SK-N-SH (cell line): ENCODE results near the gene PEDS1. TPM values are rescaled to one million over a fixed set of nuclear protein-coding genes. Genes with fewer than 3 reads are reported as not detected.

Source experiments
- CTCF ChIA-PET: fragments of 300-600, 350-600 bp; formaldehyde crosslinking; extraction: SDS; loops from one replicate; lab custom pipeline; 2021; lab: Yijun Ruan, JAX
- POLR2A ChIA-PET: fragments of 350-600 bp; sonication (Branson Sonifier 250); formaldehyde crosslinking; extraction: SDS; loops from one replicate; lab custom pipeline; 2020; ENCODE audit warnings: antibody characterized with exemption, inconsistent platforms; lab: Yijun Ruan, JAX
- DNase-seq: peaks from one replicate; pipeline ENCODE4 v3.0.0; 2012
- H2AFZ ChIP-seq: fragments of 200-600 bp; sonication (generic); 2 replicates; pipeline ENCODE4 v1.8.1; 2016; ENCODE audit warnings: antibody characterized with exemption, mild to moderate bottlenecking, low read depth
- H3F3A ChIP-seq: fragments of 200-600 bp; sonication (generic); replicated peaks from 2 replicates; pipeline ENCODE3; 2016; ENCODE audit warnings: antibody characterized with exemption, mild to moderate bottlenecking; ENCODE audit not compliant: insufficient read depth
- H3K27ac ChIP-seq, 2 experiments: fragments of 200-500 bp in 1 of 2; fragments of 200-600 bp in 1 of 2; sonication (Bioruptor generic) in 1 of 2; sonication (generic), shearing (Covaris generic) in 1 of 2; 2 replicates each; pipeline versions ENCODE4 v1.5.1 to v1.6.1; 2014 to 2016; ENCODE audit warnings: low read depth in 2 of 2, inconsistent platforms in 1 of 2, low read length in 1 of 2, mild to moderate bottlenecking in 1 of 2, mixed read lengths in 1 of 2
- H3K27me3 ChIP-seq: fragments of 200-600 bp; sonication (generic), shearing (Covaris generic); 2 replicates; pipeline ENCODE4 v1.6.1; 2016; ENCODE audit warnings: mixed run types; ENCODE audit not compliant: insufficient read depth
- H3K36me3 ChIP-seq, 2 experiments: fragments of 200-500 bp in 1 of 2; fragments of 200-600 bp in 1 of 2; sonication (Bioruptor generic) in 1 of 2; sonication (generic) in 1 of 2; replicated peaks in 1 of 2; 2 replicates each; pipeline versions ENCODE3 to v1.5.1; 2014 to 2016; ENCODE audit warnings: low read length in 1 of 2, mild to moderate bottlenecking in 1 of 2; ENCODE audit not compliant: insufficient read depth in 2 of 2, control insufficient read depth in 1 of 2
- H3K4me1 ChIP-seq, 2 experiments: fragments of 200-500 bp in 1 of 2; fragments of 200-600 bp in 1 of 2; sonication (Bioruptor generic) in 1 of 2; sonication (generic), shearing (Covaris generic) in 1 of 2; 2 replicates each; pipeline versions ENCODE4 v1.5.1 to v1.6.1; 2014 to 2016; ENCODE audit warnings: low read depth in 1 of 2, low read length in 1 of 2, mixed run types in 1 of 2; ENCODE audit not compliant: insufficient read depth in 2 of 2, control insufficient read depth in 1 of 2
- H3K4me2 ChIP-seq: fragments of 200-600 bp; sonication (generic), shearing (Covaris generic); 2 replicates; pipeline ENCODE4 v1.6.1; 2017; ENCODE audit warnings: mixed run types
- H3K4me3 ChIP-seq, 2 experiments: fragments of 200-500 bp in 1 of 2; fragments of 200-600 bp in 1 of 2; sonication (Bioruptor generic) in 1 of 2; sonication (generic), shearing (Covaris generic) in 1 of 2; 2 replicates each; pipeline versions ENCODE4 v1.5.1 to v1.8.1; 2014 to 2016; ENCODE audit warnings: low read depth in 2 of 2, inconsistent platforms in 1 of 2, low read length in 1 of 2, mild to moderate bottlenecking in 1 of 2, mixed read lengths in 1 of 2, moderate library complexity in 1 of 2
- H3K79me2 ChIP-seq: fragments of 200-600 bp; sonication (generic); 2 replicates; pipeline ENCODE4 v1.8.1; 2017; ENCODE audit warnings: mild to moderate bottlenecking; ENCODE audit not compliant: insufficient read depth
- H3K9ac ChIP-seq: fragments of 200-600 bp; sonication (generic); 2 replicates; pipeline ENCODE4 v1.6.1; 2017; ENCODE audit warnings: mixed run types
- H3K9me2 ChIP-seq: fragments of 200-600 bp; sonication (generic); 2 replicates; pipeline ENCODE4 v1.6.1; 2017; ENCODE audit warnings: mixed run types
- H3K9me3 ChIP-seq: fragments of 200-600 bp; sonication (generic); 2 replicates; pipeline ENCODE4 v1.6.1; 2017; ENCODE audit warnings: mixed run types, mild to moderate bottlenecking, moderate library complexity
- H4K20me1 ChIP-seq: fragments of 200-600 bp; sonication (generic); 2 replicates; pipeline ENCODE4 v1.6.1; 2017; ENCODE audit warnings: mild to moderate bottlenecking, mixed run types; ENCODE audit not compliant: insufficient read depth
- CHD2 ChIP-seq: fragments of 150-350 bp; IDR thresholded peaks from 2 replicates; pipeline ENCODE4 v1.6.1; 2018; ENCODE audit warnings: low read length; ENCODE audit not compliant: partially characterized antibody
- CTCF ChIP-seq: fragments of 200-600 bp; sonication (generic); IDR thresholded peaks from 2 replicates; pipeline ENCODE4 v1.6.1; 2017; ENCODE audit warnings: antibody characterized with exemption, mild to moderate bottlenecking, moderate library complexity
- ELF1 ChIP-seq: IDR thresholded peaks from 2 replicates; pipeline ENCODE4 v1.4.0; 2012
- EP300 ChIP-seq, 2 experiments: IDR thresholded peaks; 2 replicates each; pipeline versions ENCODE4 v1.4.0 to v1.6.1; 2012; ENCODE audit warnings: borderline replicate concordance in 1 of 2, low read depth in 1 of 2, low read length in 1 of 2
- EZH2phosphoT487 ChIP-seq: fragments of 200-600 bp; sonication (generic); IDR thresholded peaks from 2 replicates; pipeline ENCODE4 v1.6.1; 2017; ENCODE audit warnings: low read depth, mixed run types, mild to moderate bottlenecking, antibody characterized with exemption, moderate library complexity, borderline replicate concordance
- FOSL2 ChIP-seq: IDR thresholded peaks from 2 replicates; pipeline ENCODE4 v1.4.0; 2012; ENCODE audit warnings: low read depth, mild to moderate bottlenecking, moderate library complexity, borderline replicate concordance
- FOXM1 ChIP-seq: IDR thresholded peaks from 2 replicates; pipeline ENCODE4 v1.4.0; 2012; ENCODE audit warnings: low read depth, mild to moderate bottlenecking
- GABPA ChIP-seq: IDR thresholded peaks from 2 replicates; pipeline ENCODE4 v1.4.0; 2012; ENCODE audit warnings: low read depth, mild to moderate bottlenecking
- GATA2 ChIP-seq: sonication (generic); formaldehyde crosslinking; IDR thresholded peaks from 2 replicates; pipeline ENCODE4 v1.5.0; 2020; ENCODE audit warnings: mild to moderate bottlenecking, missing genetic modification reagents
- JUND ChIP-seq: IDR thresholded peaks from 2 replicates; pipeline ENCODE4 v1.4.0; 2012
- MXI1 ChIP-seq: IDR thresholded peaks from 2 replicates; pipeline ENCODE4 v1.6.1; 2012; ENCODE audit warnings: mild to moderate bottlenecking, low read depth, low read length, improper control_type of control experiment
- NRF1 ChIP-seq: IDR thresholded peaks from 2 replicates; pipeline ENCODE4 v1.6.1; 2012; ENCODE audit warnings: low read depth, mild to moderate bottlenecking, low read length
- RAD21 ChIP-seq: IDR thresholded peaks from 2 replicates; pipeline ENCODE4 v1.6.1; 2012; ENCODE audit warnings: mild to moderate bottlenecking, low read length
- RCOR1 ChIP-seq: fragments of 150-350 bp; IDR thresholded peaks from 2 replicates; pipeline ENCODE4 v1.6.1; 2017; ENCODE audit warnings: antibody characterized with exemption, low read length
- RFX5 ChIP-seq: IDR thresholded peaks from 2 replicates; pipeline ENCODE4 v1.6.1; 2012; ENCODE audit warnings: mild to moderate bottlenecking, improper control_type of control experiment, low read length
- SMC3 ChIP-seq: IDR thresholded peaks from 2 replicates; pipeline ENCODE4 v1.6.1; 2012; ENCODE audit warnings: low read depth, low read length, improper control_type of control experiment
- TAF1 ChIP-seq: IDR thresholded peaks from 2 replicates; pipeline ENCODE4 v1.6.1; 2012; ENCODE audit warnings: low read depth, mild to moderate bottlenecking, low read length, moderate library complexity, borderline replicate concordance
- TCF12 ChIP-seq: IDR thresholded peaks from 2 replicates; pipeline ENCODE4 v1.4.0; 2012
- TEAD4 ChIP-seq: IDR thresholded peaks from 2 replicates; pipeline ENCODE4 v1.4.0; 2012; ENCODE audit warnings: mild to moderate bottlenecking, borderline replicate concordance; ENCODE audit not compliant: insufficient read depth
- USF1 ChIP-seq: IDR thresholded peaks from 2 replicates; pipeline ENCODE4 v1.4.0; 2012; ENCODE audit warnings: low read depth, borderline replicate concordance
- YY1 ChIP-seq: IDR thresholded peaks from 2 replicates; pipeline ENCODE4 v1.4.0; 2012; ENCODE audit warnings: low read depth, mild to moderate bottlenecking
- WGBS: methylation state at CpG from one replicate; pipeline ENCODE4 v1.1.6; 2017; ENCODE audit warnings: low lambda C conversion rate; 5-methylcytosine and 5-hydroxymethylcytosine counted together
- polyA plus RNA-seq, 3 experiments: library from polyadenylated mRNA; depleted of rRNA; stranded (reverse); fragments of >200 nt; gene quantifications; 2 replicates each; pipeline ENCODE4 v1.2.3, GENCODE V29; 2012
- TF ChIP-seq, protein P1 (sequence below): IDR thresholded peaks from 2 replicates; pipeline ENCODE4; 2012
- TF ChIP-seq, protein P2 (sequence below): IDR thresholded peaks from 2 replicates; pipeline ENCODE4 v1.4.0; 2012; ENCODE audit warnings: low read depth

PEDS1 gene
- polyA plus RNA-seq, 1 of the 3 experiments (the other 2 are of a cell fraction) = 18.3 TPM

GRCh38 chr20:50133041-50133440, 20.5 kb downstream of the PEDS1 start:
- no peak overlapping the region for H3K4me2 ChIP-seq
- no peak overlapping the region for H2AFZ ChIP-seq
- H3K9ac ChIP-seq = no peak overlapping the region
- no peaks in the 10 kb centered on the region; a peak in 2 of 4 replicates for H3K4me1 ChIP-seq
- peaks cover 0 to 21% of the 10 kb centered on the region in 2 experiments for H3K36me3 ChIP-seq
- no peaks in the 10 kb centered on the region for H3K9me3 ChIP-seq
- CTCF ChIA-PET = interaction anchor here (1.2 to 7.0 kb wide), 3 partner anchors 12 to 47 kb away, joined by 3 to 44 read pairs (median 7); partner anchors contain the start of gene PEDS1
- TF ChIP-seq JUND = no peak
- no peak for TF ChIP-seq RCOR1
- no peak for TF ChIP-seq FOXM1
- TF ChIP-seq GATA2 (CRISPR knock-in tag) = no peak
- no peak for TF ChIP-seq RFX5
- no peak for TF ChIP-seq SMC3
- no peak for TF ChIP-seq TAF1
- no peak for TF ChIP-seq ELF1
- TF ChIP-seq NRF1 = no peak
- no peak for TF ChIP-seq EZH2phosphoT487
- no peak for TF ChIP-seq FOSL2
- no peak for TF ChIP-seq USF1
- TF ChIP-seq TCF12 = no peak
- no peaks in the 10 kb centered on the region for H4K20me1 ChIP-seq
- H3K4me3 ChIP-seq = no peak overlapping the region
- H3K9me2 ChIP-seq = no peaks in the 10 kb centered on the region
- H3K27me3 ChIP-seq = no peaks in the 10 kb centered on the region
- DNase-seq = no peak
- POLR2A ChIA-PET = no interaction called here
- H3K79me2 ChIP-seq = peaks cover 19% of the 10 kb centered on the region; the same call in 1 of the 2 replicates
- no peaks in the 10 kb centered on the region for H3F3A ChIP-seq
- no peak overlapping the region for H3K27ac ChIP-seq
- WGBS = 84% methylated on average over 4 of the region's 6 CpGs

DNA sequence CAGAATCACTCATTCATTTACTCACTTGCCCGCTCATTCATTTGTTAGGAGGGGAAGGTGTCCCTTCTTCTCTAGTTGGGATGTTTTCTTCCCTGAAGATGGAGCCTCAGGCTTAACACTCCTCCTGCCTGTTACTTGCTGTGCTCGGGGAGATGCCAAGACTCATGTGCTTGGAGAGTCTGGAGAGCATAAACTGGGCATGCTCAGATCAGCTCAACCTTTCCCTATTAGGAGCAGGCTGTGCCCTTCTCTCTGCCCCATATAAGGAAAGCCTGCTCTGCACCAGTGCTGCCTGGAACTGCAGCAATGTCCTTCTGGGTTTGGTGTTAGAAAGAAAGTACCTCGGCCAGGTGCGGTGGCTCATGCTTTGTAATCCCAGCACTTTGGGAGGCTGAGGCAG, 22.5 kb downstream of the PEDS1 start:
- Histone ChIP-seq H2AFZ (no peak overlapping the region), H4K20me1 (no peaks in the 10 kb centered on the region), H3K9ac (no peak overlapping the region), H3K9me3 (no peaks in the 10 kb centered on the region), H3K27me3 (no peaks in the 10 kb centered on the region), H3K4me1 (no peaks in the 10 kb centered on the region; a peak in 2 of 4 replicates), H3K4me3 (no peak overlapping the region), H3K9me2 (no peaks in the 10 kb centered on the region), H3F3A (no peaks in the 10 kb centered on the region), H3K79me2 (peaks cover 4% of the 10 kb centered on the region; the same call in 1 of the 2 replicates), H3K36me3 (peaks cover 5 to 28% of the 10 kb centered on the region in 2 experiments), H3K27ac (no peak overlapping the region), H3K4me2 (no peak overlapping the region)
- ChIA-PET CTCF (interaction anchor here (2.6 to 7.0 kb wide), 2 partner anchors 10 to 49 kb away, joined by 7 to 44 read pairs; no protein-coding TSS in a partner anchor), POLR2A (no interaction called here)
- no peak for DNase-seq
- WGBS = 96% methylated on average over 4 of the region's 4 CpGs
- TF ChIP-seq EP300 (IDR thresholded peaks at IDR 0.05; ENCODE audit: borderline replicate concordance in 1 of 2, low read depth in 1 of 2, low read length in 1 of 2) = no peak
- no peak for TF ChIP-seq SMC3
- no peak for TF ChIP-seq ELF1
- no peak for TF ChIP-seq RFX5
- TF ChIP-seq USF1 = no peak
- TF ChIP-seq YY1 = no peak
- TF ChIP-seq JUND = no peak
- no peak for TF ChIP-seq RAD21
- no peak for TF ChIP-seq GABPA
- TF ChIP-seq, protein P1, sequence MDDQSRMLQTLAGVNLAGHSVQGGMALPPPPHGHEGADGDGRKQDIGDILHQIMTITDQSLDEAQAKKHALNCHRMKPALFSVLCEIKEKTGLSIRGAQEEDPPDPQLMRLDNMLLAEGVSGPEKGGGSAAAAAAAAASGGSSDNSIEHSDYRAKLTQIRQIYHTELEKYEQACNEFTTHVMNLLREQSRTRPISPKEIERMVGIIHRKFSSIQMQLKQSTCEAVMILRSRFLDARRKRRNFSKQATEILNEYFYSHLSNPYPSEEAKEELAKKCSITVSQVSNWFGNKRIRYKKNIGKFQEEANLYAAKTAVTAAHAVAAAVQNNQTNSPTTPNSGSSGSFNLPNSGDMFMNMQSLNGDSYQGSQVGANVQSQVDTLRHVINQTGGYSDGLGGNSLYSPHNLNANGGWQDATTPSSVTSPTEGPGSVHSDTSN = no peak
- TF ChIP-seq, protein P2, sequence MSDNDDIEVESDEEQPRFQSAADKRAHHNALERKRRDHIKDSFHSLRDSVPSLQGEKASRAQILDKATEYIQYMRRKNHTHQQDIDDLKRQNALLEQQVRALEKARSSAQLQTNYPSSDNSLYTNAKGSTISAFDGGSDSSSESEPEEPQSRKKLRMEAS = no peak
- TF ChIP-seq TEAD4 = no peak
- TF ChIP-seq FOSL2 = no peak
- no peak for TF ChIP-seq RCOR1
- no peak for TF ChIP-seq TAF1
- no peak for TF ChIP-seq CTCF
- no peak for TF ChIP-seq CHD2
- TF ChIP-seq MXI1 = no peak
- no peak for TF ChIP-seq TCF12
